Stimulated activated CD4-positive, alpha-beta T cell treated with anti-CD3 and anti-CD28 coated beads, Interleukin-15, amount 100 ng/mL, for 48 hours (primary cell): ENCODE results near the gene SLCO2A1.

Experiments
- DNase-seq, 2 donors: peaks; one replicate each; pipeline ENCODE4 v3.0.0-alpha.2; 2020; ENCODE audit warnings: low read depth in 2 of 2

Gene SLCO2A1

GRCh38 chr3:133999891-134000685 is 29.6 kb downstream of the SLCO2A1 start:
- DNase-seq = no peak

DNA sequence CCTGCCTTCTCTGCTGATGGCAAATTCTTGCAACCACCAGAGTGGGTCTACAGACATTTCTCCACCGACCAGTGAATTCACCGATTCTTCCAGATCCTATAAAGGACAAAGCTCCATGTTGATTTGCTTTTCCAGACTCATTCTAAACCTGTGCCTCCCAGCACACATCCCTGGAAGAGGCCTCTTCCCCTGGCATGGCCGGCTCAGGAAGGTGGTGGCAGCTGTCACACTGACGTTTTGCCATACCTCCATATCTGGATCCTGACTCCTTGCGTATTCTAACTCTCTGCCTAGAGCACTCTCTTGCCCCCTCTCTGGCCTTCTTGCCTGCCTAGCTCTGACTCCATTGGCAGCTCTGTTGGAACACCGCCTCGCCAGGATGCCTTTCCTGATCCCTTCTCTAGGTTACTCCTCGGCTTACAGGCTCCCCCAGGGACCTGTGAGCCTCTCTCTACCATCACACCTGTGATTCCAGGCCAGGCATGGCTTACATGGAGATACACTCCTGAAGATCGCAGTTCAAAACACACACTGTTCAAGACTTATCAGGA is 31.0 kb downstream of the SLCO2A1 start:
- no peak for DNase-seq

GRCh38 chr3:133997871-133998635 is 31.7 kb downstream of the SLCO2A1 start:
- DNase-seq = no peak

DNA sequence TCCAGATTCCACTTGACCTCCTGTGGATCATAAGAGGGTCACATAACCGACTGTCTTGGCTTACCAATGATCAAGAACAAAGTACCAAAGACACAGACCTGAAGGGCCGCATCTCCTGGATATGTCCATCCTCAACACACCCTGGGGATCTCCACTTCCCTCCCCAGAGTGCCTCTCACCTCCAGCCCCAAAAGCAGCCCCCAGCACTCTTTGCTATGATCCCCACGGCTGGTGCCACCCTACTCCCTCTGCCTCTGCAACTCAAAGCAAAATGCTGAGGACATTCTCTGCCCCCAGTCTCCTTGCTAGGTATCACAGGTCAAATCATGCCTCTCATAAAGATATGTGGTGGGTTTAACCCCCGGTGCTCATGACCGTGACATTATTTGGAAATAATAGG is 32.7 kb downstream of the SLCO2A1 start:
- no peak for DNase-seq

GRCh38 chr3:133996251-133996661 is 33.5 kb downstream of the SLCO2A1 start:
- no peak for DNase-seq

DNA sequence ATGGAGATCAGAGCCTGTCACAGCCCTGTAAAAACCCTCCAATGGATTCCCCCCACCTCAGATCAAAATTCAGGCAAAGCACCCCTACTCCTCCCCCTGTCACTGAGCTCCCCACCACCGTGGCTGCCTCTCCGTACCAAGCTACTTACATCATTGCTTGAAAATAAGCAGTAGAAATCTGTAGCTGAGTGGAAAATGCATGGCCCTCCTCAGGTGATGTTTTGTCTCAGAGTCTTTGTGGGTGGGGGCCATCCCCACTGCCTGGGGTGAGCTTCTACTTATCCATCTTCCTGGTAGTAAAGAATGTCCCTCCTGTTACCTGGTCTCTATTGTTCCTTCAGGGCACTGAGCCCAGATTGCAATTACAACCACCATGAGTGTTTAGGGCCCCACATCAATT is 34.5 kb downstream of the SLCO2A1 start:
- DNase-seq = no peak

GRCh38 chr3:133994166-133994890 is 35.4 kb downstream of the SLCO2A1 start:
- DNase-seq = no peak

GRCh38 chr3:133992951-133993620 is 36.6 kb downstream of the SLCO2A1 start:
- DNase-seq = no peak

DNA sequence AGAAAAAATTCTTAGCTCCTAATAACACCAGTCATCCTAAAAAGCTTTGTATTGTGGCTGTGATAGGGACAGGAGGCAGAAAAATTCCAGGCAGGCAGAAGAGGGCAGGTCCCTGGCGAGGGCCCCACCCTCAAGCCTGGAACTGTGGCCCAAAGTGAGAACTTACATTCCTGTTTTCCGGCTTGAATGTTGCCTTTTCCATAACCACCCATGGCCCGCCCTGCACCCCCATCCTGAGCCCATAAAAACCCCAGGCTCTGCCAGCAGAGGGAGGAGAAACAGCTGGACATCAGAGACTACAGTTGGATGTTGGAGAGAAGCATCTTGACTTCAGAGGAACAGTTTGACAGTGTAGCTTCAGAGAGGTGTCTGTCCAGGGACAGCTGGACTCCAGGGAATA is 37.3 kb downstream of the SLCO2A1 start:
- DNase-seq = no peak

- DNase-seq = no peak
Observed at GRCh38 chr3:133991637-133992036, 38.1 kb downstream of the SLCO2A1 start.

GRCh38 chr3:133991209-133991608 is 38.5 kb downstream of the SLCO2A1 start:
- no peak for DNase-seq

DNA sequence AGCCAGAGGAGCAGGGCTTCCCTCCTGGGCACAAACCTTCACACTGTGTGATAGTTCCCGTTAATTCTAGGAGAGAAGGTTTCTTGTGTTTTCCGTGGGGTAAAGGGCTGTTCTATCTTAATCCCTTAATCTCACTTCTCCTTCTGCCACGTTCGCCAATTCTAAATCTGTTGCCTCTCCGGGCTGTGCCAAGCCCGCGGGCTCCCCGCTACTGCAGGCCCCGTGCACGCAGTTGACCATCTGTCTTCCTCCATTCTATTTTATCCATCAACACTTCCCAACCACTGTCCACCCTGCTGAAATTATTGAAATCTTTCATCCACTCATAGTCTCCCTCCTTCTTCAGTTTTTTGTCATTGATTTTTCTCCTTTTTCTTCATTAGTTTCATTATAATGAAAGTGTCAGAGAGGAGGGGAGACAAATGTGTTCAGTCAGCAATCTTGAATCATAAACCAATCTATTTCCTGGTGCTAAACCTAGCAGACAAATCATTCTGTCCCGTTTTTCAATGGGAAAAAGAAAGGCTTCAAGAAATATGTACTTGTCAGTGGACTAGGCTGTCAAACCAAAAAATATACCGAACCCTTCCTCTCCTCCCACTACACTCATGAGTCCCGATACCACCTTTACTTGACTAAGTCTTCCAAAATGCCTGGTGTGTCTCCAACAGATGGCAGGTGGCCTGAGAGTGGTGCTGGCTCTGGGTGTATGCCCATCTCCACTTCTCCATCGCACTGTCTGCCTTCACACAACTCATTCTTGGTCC is 39.6 kb downstream of the SLCO2A1 start:
- DNase-seq = no peak

- DNase-seq = no peak
Observed at GRCh38 chr3:133988631-133989161, 41.0 kb downstream of the SLCO2A1 start.

DNA sequence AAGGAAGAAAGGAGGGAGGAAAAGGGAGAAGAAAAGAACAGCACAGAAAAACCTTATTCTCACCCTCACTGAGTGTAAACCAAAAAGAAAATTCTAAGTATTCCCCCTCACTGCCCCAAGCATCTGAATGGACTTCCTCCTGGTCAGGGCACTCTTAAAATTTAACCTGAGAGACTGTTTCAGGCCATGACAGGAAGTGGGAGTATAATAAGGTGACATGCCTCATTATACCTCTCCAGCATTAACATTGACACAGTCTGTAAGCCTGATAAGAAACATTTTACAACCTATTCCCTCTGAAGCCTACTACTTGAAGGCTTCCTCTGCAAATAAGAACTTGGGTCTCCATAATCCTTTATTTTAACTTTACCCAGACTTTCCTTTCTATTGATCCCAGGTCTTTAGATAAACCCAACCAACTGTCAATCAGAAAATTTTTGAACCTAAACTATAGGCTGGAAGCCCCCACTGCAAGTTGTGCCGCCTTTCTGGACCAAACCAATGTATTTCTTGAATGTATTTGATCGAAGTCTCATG is 41.7 kb downstream of the SLCO2A1 start:
- no peak for DNase-seq

GRCh38 chr3:133987136-133987535 is 42.6 kb downstream of the SLCO2A1 start:
- no peak for DNase-seq

GRCh38 chr3:133986311-133986710 is 43.4 kb downstream of the SLCO2A1 start:
- DNase-seq = no peak

- DNase-seq = no peak
Observed at GRCh38 chr3:133984975-133985374, 44.8 kb downstream of the SLCO2A1 start.

DNA sequence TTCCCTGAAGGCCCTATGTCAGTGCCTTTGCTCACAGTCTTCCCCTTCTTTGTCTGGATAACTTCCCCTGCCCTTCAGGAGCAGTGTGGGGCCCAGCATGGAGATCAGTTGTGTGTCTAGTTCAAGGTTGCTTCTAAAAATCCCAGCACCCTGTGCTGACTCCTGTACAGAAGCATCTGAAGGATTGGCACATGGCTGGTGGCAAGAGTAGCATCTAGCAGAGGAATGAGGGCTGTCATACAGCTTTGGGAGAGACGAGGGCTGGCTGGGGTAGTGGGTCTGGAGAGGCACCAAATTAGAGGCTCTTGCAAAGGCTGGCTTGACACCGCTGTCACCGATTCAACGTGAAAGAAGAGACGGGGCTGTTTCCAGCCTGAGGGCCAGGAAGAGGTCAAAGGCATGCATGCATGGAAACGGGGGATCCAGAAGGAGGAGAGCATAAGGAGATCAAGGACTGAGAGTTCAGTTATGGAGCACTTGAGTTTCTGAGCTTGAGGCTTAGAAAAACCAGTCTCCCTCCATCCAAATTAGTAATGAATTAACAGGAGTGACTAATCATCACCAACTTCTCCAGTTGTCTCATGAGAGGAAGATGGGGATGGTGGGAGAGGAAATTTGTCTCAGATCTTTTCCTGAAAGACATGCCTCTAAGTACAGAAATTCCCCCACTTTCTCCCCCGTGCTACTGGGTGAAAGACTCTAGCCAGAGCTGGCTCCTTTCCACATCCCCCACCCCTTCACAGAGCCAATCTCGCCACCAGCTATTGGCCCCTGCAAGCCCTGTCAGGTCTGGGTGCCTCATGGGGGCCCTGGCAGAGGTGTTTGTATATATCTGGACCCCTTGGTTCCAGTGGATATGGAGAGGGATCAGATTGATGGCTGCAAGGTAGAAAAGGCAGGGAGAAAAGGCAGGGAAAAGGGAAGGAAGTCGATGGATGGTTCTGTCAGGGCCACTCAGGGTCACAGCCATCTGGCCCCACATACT is 45.9 kb downstream of the SLCO2A1 start:
- DNase-seq = no peak

- no peak for DNase-seq
Observed at GRCh38 chr3:133983126-133983525, 46.6 kb downstream of the SLCO2A1 start.
